ENCODE results near the gene EXD3. TPM values are rescaled to one million over a fixed set of nuclear protein-coding genes. Genes with fewer than 3 reads are reported as not detected.

EXD3 gene
- total and polyA plus RNA-seq, 5 donors = 7.9 to 14.6 (median 12.6) TPM

GRCh38 chr9:137273095-137273490 lies 149.9 kb downstream of the EXD3 start:
- DNase-seq = no peak
- intact Hi-C loops (cut with DNase I) = no loop called here
- no peak overlapping the region for H3K27ac ChIP-seq (ENCODE audit: low read length)
- peaks cover 15% of the 10 kb centered on the region for H3K4me1 ChIP-seq (ENCODE audit: control insufficient read depth, insufficient read depth, low read length)
- WGBS = 80% methylated on average over 13 of the region's 13 CpGs
- no peaks in the 10 kb centered on the region for H3K9me3 ChIP-seq (ENCODE audit: control insufficient read depth, low read length)
- H3K4me3 ChIP-seq (ENCODE audit: low read length) = no peak overlapping the region
- ATAC-seq = no peak
- H3K27me3 ChIP-seq (ENCODE audit: control insufficient read depth, insufficient read depth) = no peaks in the 10 kb centered on the region

GRCh38 chr9:137272241-137273094 lies 150.5 kb downstream of the EXD3 start:
- DNase-seq (peak in 2 of 3 donors; percentile 22 to 63), ATAC-seq (no peak)
- Histone ChIP-seq H3K4me3 (ENCODE audit: low read length) (no peak overlapping the region), H3K27ac (ENCODE audit: low read length) (no peak overlapping the region), H3K27me3 (ENCODE audit: control insufficient read depth, insufficient read depth) (no peaks in the 10 kb centered on the region), H3K4me1 (ENCODE audit: control insufficient read depth, insufficient read depth, low read length) (peaks cover 15% of the 10 kb centered on the region), H3K9me3 (ENCODE audit: control insufficient read depth, low read length) (no peaks in the 10 kb centered on the region)
- intact Hi-C loops (cut with DNase I) = no loop called here
- WGBS = 93% methylated on average over 39 of the region's 39 CpGs

DNA sequence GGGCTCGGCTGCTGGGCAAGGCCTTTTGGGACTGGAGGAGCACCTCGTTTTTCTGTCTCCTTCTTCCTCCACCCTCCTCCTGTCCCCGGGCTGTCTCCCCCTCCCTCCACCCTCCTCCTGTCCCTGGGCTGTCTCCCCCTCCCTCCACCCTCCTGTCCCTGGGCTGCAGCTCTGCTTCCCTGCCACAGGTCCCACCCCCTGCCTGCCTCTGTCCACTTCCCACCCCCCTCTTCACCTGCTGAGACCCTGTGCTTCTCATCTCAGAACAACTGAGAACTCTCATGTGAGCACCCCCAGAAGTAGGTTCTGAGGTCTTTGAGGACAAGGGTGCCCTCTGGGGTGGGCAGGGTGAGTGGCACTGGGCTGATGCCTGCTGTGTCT lies 151.3 kb downstream of the EXD3 start:
- no peak overlapping the region for H3K4me3 ChIP-seq (ENCODE audit: low read length)
- H3K27me3 ChIP-seq (ENCODE audit: control insufficient read depth, insufficient read depth) = no peaks in the 10 kb centered on the region
- H3K4me1 ChIP-seq (ENCODE audit: control insufficient read depth, insufficient read depth, low read length) = peaks cover 15% of the 10 kb centered on the region
- DNase-seq (no peak), ATAC-seq (no peak)
- WGBS = 27% methylated on average over 3 of the region's 3 CpGs
- H3K9me3 ChIP-seq (ENCODE audit: control insufficient read depth, low read length) = no peaks in the 10 kb centered on the region
- no peak overlapping the region for H3K27ac ChIP-seq (ENCODE audit: low read length)
- intact Hi-C loops (cut with DNase I) = no loop called here

DNA sequence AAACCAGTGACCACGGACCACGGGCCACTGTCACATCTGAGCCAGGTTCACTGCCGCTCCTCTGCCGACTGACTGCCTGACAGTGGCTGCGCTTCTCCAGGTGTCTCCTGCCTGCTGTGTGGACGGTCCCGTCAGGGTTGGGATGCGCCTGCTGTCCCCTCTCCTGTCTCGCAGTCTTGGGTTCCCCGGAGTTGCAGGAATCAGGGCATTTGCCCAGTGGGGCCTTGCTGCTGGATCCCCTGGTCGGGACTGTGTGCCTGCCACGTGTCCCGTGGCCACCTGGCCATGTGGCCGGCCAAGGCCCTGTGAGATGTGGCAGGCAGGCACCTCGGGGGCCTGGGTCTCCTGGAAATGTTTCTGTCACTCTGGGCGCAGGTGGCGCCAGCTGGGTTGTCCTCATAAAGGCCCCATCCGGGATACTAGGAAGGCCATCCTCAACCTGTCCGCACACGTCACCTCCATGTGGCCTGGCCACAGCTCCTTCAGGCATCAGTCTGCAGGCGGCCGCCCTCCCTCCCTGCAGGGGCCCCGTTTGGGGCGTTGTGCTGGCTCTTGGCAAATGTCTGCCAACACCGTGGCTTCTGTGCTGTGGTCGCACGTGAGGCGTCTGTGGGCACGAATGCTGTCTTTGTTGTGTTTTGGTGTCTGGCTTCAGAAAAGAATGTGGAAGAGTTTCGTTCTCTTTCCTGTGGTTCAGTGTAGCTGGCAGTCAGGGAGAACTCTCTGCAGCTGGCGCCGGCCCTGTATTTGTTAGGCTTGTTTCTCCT lies 151.8 kb downstream of the EXD3 start:
- Histone ChIP-seq H3K4me1 (ENCODE audit: control insufficient read depth, insufficient read depth, low read length) (peaks cover 13% of the 10 kb centered on the region), H3K4me3 (ENCODE audit: low read length) (no peak overlapping the region), H3K27me3 (ENCODE audit: control insufficient read depth, insufficient read depth) (no peaks in the 10 kb centered on the region), H3K9me3 (ENCODE audit: control insufficient read depth, low read length) (no peaks in the 10 kb centered on the region), H3K27ac (ENCODE audit: low read length) (no peak overlapping the region)
- no peak for ATAC-seq
- intact Hi-C loops (cut with DNase I) = no loop called here
- WGBS = 77% methylated on average over 32 of the region's 32 CpGs
- DNase-seq = peak in 2 of 3 donors; percentile 20 to 66

DNA sequence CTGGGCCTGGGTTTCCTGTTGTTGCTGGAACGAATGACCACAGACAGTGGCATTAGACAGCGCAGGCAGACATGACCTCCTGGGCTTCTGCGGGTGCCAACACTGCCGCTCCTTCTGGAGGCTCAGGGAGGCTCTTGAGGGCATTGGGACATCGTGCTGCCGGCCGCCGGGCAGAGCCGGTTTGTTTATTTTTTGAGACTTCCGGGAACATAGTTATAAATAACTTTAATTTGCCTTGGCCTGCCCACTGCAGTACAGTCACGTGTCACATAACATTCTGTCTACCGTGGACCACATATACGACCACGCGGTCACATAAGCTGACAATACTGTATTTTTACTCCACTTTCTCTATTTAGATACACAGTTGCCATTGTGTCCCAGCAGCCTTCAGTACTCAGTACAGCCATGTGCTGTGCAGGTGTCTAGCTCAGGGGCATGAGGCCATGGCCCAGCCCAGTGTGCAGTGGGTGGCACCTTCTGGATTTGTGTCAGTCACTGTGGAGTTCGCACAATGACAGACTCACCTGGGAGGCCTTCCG lies 153.7 kb downstream of the EXD3 start:
- Histone ChIP-seq H3K27me3 (ENCODE audit: control insufficient read depth, insufficient read depth) (no peaks in the 10 kb centered on the region), H3K4me1 (ENCODE audit: control insufficient read depth, insufficient read depth, low read length) (peaks cover 10% of the 10 kb centered on the region), H3K4me3 (ENCODE audit: low read length) (no peak overlapping the region), H3K9me3 (ENCODE audit: control insufficient read depth, low read length) (no peaks in the 10 kb centered on the region), H3K27ac (ENCODE audit: low read length) (peak overlapping the region; percentile 92)
- intact Hi-C loops (cut with DNase I) = no loop called here
- WGBS = 39% methylated on average over 17 of the region's 17 CpGs
- ATAC-seq (peak; percentile 59 to 70), DNase-seq (peak; percentile 47 to 79 (median 76))

DNA sequence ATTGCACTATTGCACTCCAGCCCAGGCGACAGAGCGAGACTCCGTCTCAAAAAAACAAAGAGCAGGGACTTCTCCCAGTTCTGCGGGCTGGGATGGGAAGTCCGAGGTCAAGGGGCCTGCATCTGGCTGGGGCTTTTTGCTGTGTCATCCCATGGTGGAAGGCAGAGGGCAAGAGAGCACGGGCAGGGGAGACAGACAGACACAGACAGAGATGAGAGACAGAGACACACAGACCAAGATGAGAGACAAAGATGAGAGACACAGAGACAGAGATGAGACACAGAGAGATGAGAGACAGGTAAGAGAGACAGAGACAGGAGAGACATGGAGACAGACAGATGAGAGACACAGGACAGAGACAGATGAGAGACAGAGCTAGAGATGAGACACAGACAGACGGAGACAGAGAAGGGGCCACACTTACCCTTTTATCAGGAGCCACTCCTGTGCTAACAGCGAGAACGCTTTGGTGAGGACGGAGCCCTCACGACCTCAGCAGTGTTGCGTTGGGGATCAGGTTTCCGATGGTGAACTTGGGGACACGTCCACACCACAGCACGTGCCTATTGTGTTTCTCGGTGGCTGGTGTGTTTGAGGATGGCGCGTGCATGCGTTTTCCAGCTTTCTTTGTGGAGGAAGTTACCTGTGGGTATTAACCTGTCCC lies 154.3 kb downstream of the EXD3 start:
- peak in 1 of 2 donors; percentile 42 for ATAC-seq
- Histone ChIP-seq H3K27me3 (ENCODE audit: control insufficient read depth, insufficient read depth) (no peaks in the 10 kb centered on the region), H3K4me3 (ENCODE audit: low read length) (no peak overlapping the region), H3K9me3 (ENCODE audit: control insufficient read depth, low read length) (no peaks in the 10 kb centered on the region), H3K4me1 (ENCODE audit: control insufficient read depth, insufficient read depth, low read length) (peaks cover 10% of the 10 kb centered on the region), H3K27ac (ENCODE audit: low read length) (peak overlapping the region; percentile 85)
- DNase-seq = peak in 1 of 3 donors; percentile 38
- 65% methylated on average over 19 of the region's 19 CpGs for WGBS
- intact Hi-C loops (cut with DNase I) = no loop called here

DNA sequence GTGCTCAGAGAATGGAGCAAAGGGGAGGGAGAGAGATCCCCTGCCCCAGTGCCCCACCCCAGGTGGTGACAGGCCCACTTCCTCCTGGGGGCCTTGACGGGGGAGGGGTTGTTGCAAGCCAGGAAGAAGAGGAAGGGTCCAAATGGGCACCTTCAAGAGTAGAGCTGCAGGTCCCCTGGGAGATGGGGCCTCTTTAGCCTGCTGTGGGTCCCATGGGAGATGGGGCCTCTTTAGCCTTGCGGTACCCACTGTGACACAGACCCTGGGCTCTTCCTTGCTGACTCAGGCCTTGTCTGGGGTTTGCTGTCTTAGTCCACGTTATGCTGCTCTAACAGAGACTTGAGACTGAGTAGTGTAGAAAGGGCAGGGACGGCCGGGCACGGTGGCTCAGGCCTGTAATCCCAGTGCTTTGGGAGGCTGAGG lies 155.0 kb downstream of the EXD3 start:
- 87% methylated on average over 6 of the region's 6 CpGs for WGBS
- Histone ChIP-seq H3K27me3 (ENCODE audit: control insufficient read depth, insufficient read depth) (no peaks in the 10 kb centered on the region), H3K4me1 (ENCODE audit: control insufficient read depth, insufficient read depth, low read length) (peaks cover 10% of the 10 kb centered on the region), H3K27ac (ENCODE audit: low read length) (no peak overlapping the region), H3K4me3 (ENCODE audit: low read length) (no peak overlapping the region), H3K9me3 (ENCODE audit: control insufficient read depth, low read length) (no peaks in the 10 kb centered on the region)
- intact Hi-C loops (cut with DNase I) = no loop called here
- ATAC-seq (no peak), DNase-seq (no peak)

GRCh38 chr9:137266585-137267453 lies 156.1 kb downstream of the EXD3 start:
- H3K4me3 ChIP-seq (ENCODE audit: low read length) = no peak overlapping the region
- ATAC-seq = no peak
- no peak overlapping the region for H3K27ac ChIP-seq (ENCODE audit: low read length)
- intact Hi-C loops (cut with DNase I) = no loop called here
- DNase-seq = no peak
- peaks cover 10% of the 10 kb centered on the region for H3K4me1 ChIP-seq (ENCODE audit: control insufficient read depth, insufficient read depth, low read length)
- no peaks in the 10 kb centered on the region for H3K9me3 ChIP-seq (ENCODE audit: control insufficient read depth, low read length)
- 95% methylated on average over 34 of the region's 34 CpGs for WGBS
- no peaks in the 10 kb centered on the region for H3K27me3 ChIP-seq (ENCODE audit: control insufficient read depth, insufficient read depth)

DNA sequence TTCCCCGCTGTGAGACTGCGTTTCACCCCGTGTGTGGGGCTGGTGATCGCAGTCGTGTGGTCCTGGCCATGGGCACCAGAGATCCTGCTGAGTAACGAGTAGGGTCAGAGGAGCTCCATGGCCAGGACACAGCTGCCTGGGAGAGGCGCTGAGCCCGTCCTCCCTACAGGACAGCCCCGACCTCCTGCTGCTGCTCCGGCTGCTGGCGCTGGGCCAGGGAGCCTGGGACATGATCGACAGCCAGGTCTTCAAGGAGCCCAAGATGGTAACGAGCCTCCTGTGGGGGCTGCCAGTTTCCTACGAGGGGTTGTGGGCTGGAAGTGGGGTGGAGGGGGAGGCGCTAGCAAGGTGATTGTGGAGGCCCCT lies 156.8 kb downstream of the EXD3 start:
- Histone ChIP-seq H3K4me3 (ENCODE audit: low read length) (no peak overlapping the region), H3K9me3 (ENCODE audit: control insufficient read depth, low read length) (no peaks in the 10 kb centered on the region), H3K27ac (ENCODE audit: low read length) (no peak overlapping the region), H3K27me3 (ENCODE audit: control insufficient read depth, insufficient read depth) (no peaks in the 10 kb centered on the region), H3K4me1 (ENCODE audit: control insufficient read depth, insufficient read depth, low read length) (peaks cover 10% of the 10 kb centered on the region)
- ATAC-seq (no peak), DNase-seq (peak in 1 of 3 donors; percentile 67)
- WGBS = 74% methylated on average over 15 of the region's 15 CpGs
- intact Hi-C loops (cut with DNase I) = no loop called here

- Histone ChIP-seq H3K27ac (ENCODE audit: low read length) (no peak overlapping the region), H3K4me3 (ENCODE audit: low read length) (no peak overlapping the region), H3K27me3 (ENCODE audit: control insufficient read depth, insufficient read depth) (no peaks in the 10 kb centered on the region), H3K4me1 (ENCODE audit: control insufficient read depth, insufficient read depth, low read length) (peaks cover 10% of the 10 kb centered on the region), H3K9me3 (ENCODE audit: control insufficient read depth, low read length) (no peaks in the 10 kb centered on the region)
- 96% methylated on average over 29 of the region's 29 CpGs for WGBS
- intact Hi-C loops (cut with DNase I) = no loop called here
- ATAC-seq (no peak), DNase-seq (no peak)
Observed at GRCh38 chr9:137265496-137266161, 157.3 kb downstream of the EXD3 start.

Data from right cardiac atrium (tissue), 5 donors.